ENCODE results near the gene PPM1H.

The PPM1H gene

GRCh38 chr12:62622177-62622576 is 312.8 kb downstream of the PPM1H start:
- Histone ChIP-seq H2BK12ac (ENCODE audit: low read length in 2 of 2) (no peak overlapping the region), H3K36me3 (ENCODE audit: control insufficient read depth in 1 of 2, insufficient read depth in 2 of 2, low read depth in 1 of 2, low read length in 2 of 2) (peaks cover 0 to 13% of the 10 kb centered on the region in 2 experiments), H3K79me1 (replicated peaks; ENCODE audit: low read length, poor library complexity, severe bottlenecking) (no peaks in the 10 kb centered on the region), H4K91ac (ENCODE audit: low read length) (no peak overlapping the region), H3K14ac (ENCODE audit: low read length in 2 of 2) (no peak overlapping the region), H3K27me3 (ENCODE audit: control insufficient read depth in 1 of 2, insufficient read depth in 1 of 2, low read length in 2 of 2) (no peaks in the 10 kb centered on the region), H3K4ac (ENCODE audit: low read depth in 1 of 2, low read length in 2 of 2) (no peak overlapping the region), H3K9me3 (ENCODE audit: control insufficient read depth, low read length) (no peaks in the 10 kb centered on the region), H3K4me2 (ENCODE audit: low read length, poor library complexity, severe bottlenecking) (no peak overlapping the region), H3K4me1 (ENCODE audit: control insufficient read depth, insufficient read depth, low read depth, low read length) (peaks cover 3% of the 10 kb centered on the region), H4K8ac (ENCODE audit: low read length) (no peak overlapping the region), H2AFZ (ENCODE audit: low read depth, low read length) (no peak overlapping the region), H3K23ac (ENCODE audit: low read length in 2 of 2) (no peak overlapping the region), H3K18ac (ENCODE audit: low read depth in 1 of 2, low read length in 2 of 2) (no peak overlapping the region), H2BK15ac (ENCODE audit: low read depth, poor library complexity, severe bottlenecking) (no peak overlapping the region), H3K4me3 (ENCODE audit: insufficient read depth in 1 of 2, low read depth in 1 of 2, low read length in 2 of 2) (no peak overlapping the region), H2AK5ac (ENCODE audit: low read length, severe bottlenecking) (no peak overlapping the region), H2BK120ac (ENCODE audit: low read depth, low read length) (no peak overlapping the region), H3K27ac (ENCODE audit: low read length, poor library complexity, severe bottlenecking) (no peak overlapping the region), H3K9ac (ENCODE audit: low read length) (no peak overlapping the region), H2BK5ac (ENCODE audit: low read depth, low read length, poor library complexity, severe bottlenecking) (no peak overlapping the region)
- no peak for DNase-seq
- 57% methylated on average over 2 of the region's 2 CpGs for WGBS

DNA sequence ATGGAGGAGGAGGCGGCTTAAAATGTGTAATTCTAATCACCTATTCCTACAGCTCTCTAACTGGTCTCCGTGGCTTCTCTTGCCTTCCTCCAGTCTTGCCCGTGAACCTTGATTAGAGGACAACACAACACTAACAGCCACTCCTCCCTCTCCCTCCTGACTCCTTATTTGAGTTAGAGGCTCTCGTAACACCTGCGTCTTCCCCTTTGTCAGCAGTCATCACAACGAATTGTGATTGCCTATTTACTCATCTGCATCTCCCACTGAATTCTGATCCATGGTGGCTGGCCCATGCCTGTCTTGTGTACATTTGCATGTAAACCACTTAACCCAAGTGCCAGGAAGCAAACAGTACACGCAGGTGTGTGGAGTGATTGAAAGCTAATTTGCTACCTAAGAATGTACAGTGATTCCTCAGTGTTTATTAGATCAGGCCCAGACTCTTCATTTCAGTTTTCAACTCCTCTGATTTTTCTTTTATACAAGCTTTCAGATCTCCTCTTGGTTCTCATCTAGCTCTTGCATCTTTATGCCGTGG is 313.8 kb downstream of the PPM1H start:
- 86% methylated on average over 8 of the region's 8 CpGs for WGBS
- H3K9ac ChIP-seq (ENCODE audit: low read length): no peak overlapping the region

GRCh38 chr12:62618930-62619329 is 316.0 kb downstream of the PPM1H start:
- no peak overlapping the region for H2BK15ac ChIP-seq (ENCODE audit: low read depth, poor library complexity, severe bottlenecking)
- H2BK120ac ChIP-seq (ENCODE audit: low read depth, low read length): no peak overlapping the region
- no peaks in the 10 kb centered on the region for H3K4me1 ChIP-seq (ENCODE audit: control insufficient read depth, insufficient read depth, low read depth, low read length)
- H3K18ac ChIP-seq (ENCODE audit: low read depth in 1 of 2, low read length in 2 of 2): no peak overlapping the region
- no peak overlapping the region for H3K4me3 ChIP-seq (ENCODE audit: insufficient read depth in 1 of 2, low read depth in 1 of 2, low read length in 2 of 2)
- H3K79me1 ChIP-seq (replicated peaks; ENCODE audit: low read length, poor library complexity, severe bottlenecking): peaks cover 2% of the 10 kb centered on the region
- H3K23ac ChIP-seq (ENCODE audit: low read length in 2 of 2): no peak overlapping the region
- no peak for DNase-seq
- H2AFZ ChIP-seq (ENCODE audit: low read depth, low read length): no peak overlapping the region
- no peak overlapping the region for H3K4me2 ChIP-seq (ENCODE audit: low read length, poor library complexity, severe bottlenecking)
- no peak overlapping the region for H4K91ac ChIP-seq (ENCODE audit: low read length)
- no peaks in the 10 kb centered on the region for H3K9me3 ChIP-seq (ENCODE audit: control insufficient read depth, low read length)
- H4K8ac ChIP-seq (ENCODE audit: low read length): no peak overlapping the region
- H2BK5ac ChIP-seq (ENCODE audit: low read depth, low read length, poor library complexity, severe bottlenecking): no peak overlapping the region
- no peak overlapping the region for H3K4ac ChIP-seq (ENCODE audit: low read depth in 1 of 2, low read length in 2 of 2)
- no peak overlapping the region for H2BK12ac ChIP-seq (ENCODE audit: low read length in 2 of 2)
- H3K36me3 ChIP-seq (ENCODE audit: control insufficient read depth in 1 of 2, insufficient read depth in 2 of 2, low read depth in 1 of 2, low read length in 2 of 2): peaks cover 0 to 32% of the 10 kb centered on the region in 2 experiments
- 97% methylated on average over 2 of the region's 2 CpGs for WGBS
- H3K9ac ChIP-seq (ENCODE audit: low read length): no peak overlapping the region
- H3K27ac ChIP-seq (ENCODE audit: low read length, poor library complexity, severe bottlenecking): no peak overlapping the region
- no peak overlapping the region for H2AK5ac ChIP-seq (ENCODE audit: low read length, severe bottlenecking)
- no peaks in the 10 kb centered on the region for H3K27me3 ChIP-seq (ENCODE audit: control insufficient read depth in 1 of 2, insufficient read depth in 1 of 2, low read length in 2 of 2)
- H3K14ac ChIP-seq (ENCODE audit: low read length in 2 of 2): no peak overlapping the region

More for the DNA sequence above, 313.8 kb downstream of the PPM1H start:
- Histone ChIP-seq H2BK12ac (ENCODE audit: low read length in 2 of 2) (no peak overlapping the region), H2AFZ (ENCODE audit: low read depth, low read length) (no peak overlapping the region), H3K4me1 (ENCODE audit: control insufficient read depth, insufficient read depth, low read depth, low read length) (peaks cover 3% of the 10 kb centered on the region), H2AK5ac (ENCODE audit: low read length, severe bottlenecking) (no peak overlapping the region), H3K4me3 (ENCODE audit: insufficient read depth in 1 of 2, low read depth in 1 of 2, low read length in 2 of 2) (no peak overlapping the region), H3K27me3 (ENCODE audit: control insufficient read depth in 1 of 2, insufficient read depth in 1 of 2, low read length in 2 of 2) (no peaks in the 10 kb centered on the region), H3K23ac (ENCODE audit: low read length in 2 of 2) (no peak overlapping the region), H3K18ac (ENCODE audit: low read depth in 1 of 2, low read length in 2 of 2) (no peak overlapping the region), H3K4me2 (ENCODE audit: low read length, poor library complexity, severe bottlenecking) (no peak overlapping the region), H2BK5ac (ENCODE audit: low read depth, low read length, poor library complexity, severe bottlenecking) (no peak overlapping the region), H2BK120ac (ENCODE audit: low read depth, low read length) (no peak overlapping the region), H3K79me1 (replicated peaks; ENCODE audit: low read length, poor library complexity, severe bottlenecking) (no peaks in the 10 kb centered on the region), H4K91ac (ENCODE audit: low read length) (no peak overlapping the region), H4K8ac (ENCODE audit: low read length) (no peak overlapping the region), H3K4ac (ENCODE audit: low read depth in 1 of 2, low read length in 2 of 2) (no peak overlapping the region), H3K27ac (ENCODE audit: low read length, poor library complexity, severe bottlenecking) (no peak overlapping the region), H3K14ac (ENCODE audit: low read length in 2 of 2) (no peak overlapping the region), H2BK15ac (ENCODE audit: low read depth, poor library complexity, severe bottlenecking) (no peak overlapping the region), H3K9me3 (ENCODE audit: control insufficient read depth, low read length) (no peaks in the 10 kb centered on the region), H3K36me3 (ENCODE audit: control insufficient read depth in 1 of 2, insufficient read depth in 2 of 2, low read depth in 1 of 2, low read length in 2 of 2) (peaks cover 0 to 21% of the 10 kb centered on the region in 2 experiments)
- no peak for DNase-seq

DNA sequence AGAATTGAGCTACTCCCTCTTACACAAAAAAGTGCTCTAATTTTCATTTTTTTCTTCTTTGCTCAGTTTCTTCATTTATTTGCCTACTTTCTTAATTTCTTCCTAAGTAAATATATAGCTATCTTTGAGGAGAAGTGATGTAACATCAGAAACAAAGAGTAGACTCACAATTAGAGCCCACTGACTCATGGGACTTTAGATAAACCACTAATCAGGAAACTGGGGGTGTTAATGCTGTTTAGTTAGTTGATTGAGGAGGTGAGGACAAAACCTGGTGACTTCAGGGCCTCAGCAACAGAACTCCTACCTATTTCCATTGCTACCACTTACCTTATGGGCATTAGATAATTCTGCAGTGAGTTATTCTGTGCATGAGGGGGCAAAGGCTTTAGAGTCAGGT is 316.6 kb downstream of the PPM1H start:
- Histone ChIP-seq H3K4ac (ENCODE audit: low read depth in 1 of 2, low read length in 2 of 2) (no peak overlapping the region), H3K9ac (ENCODE audit: low read length) (no peak overlapping the region), H3K14ac (ENCODE audit: low read length in 2 of 2) (no peak overlapping the region), H2BK12ac (ENCODE audit: low read length in 2 of 2) (no peak overlapping the region), H2BK5ac (ENCODE audit: low read depth, low read length, poor library complexity, severe bottlenecking) (no peak overlapping the region), H4K8ac (ENCODE audit: low read length) (no peak overlapping the region), H3K27ac (ENCODE audit: low read length, poor library complexity, severe bottlenecking) (no peak overlapping the region), H2BK120ac (ENCODE audit: low read depth, low read length) (no peak overlapping the region), H3K27me3 (ENCODE audit: control insufficient read depth in 1 of 2, insufficient read depth in 1 of 2, low read length in 2 of 2) (no peaks in the 10 kb centered on the region), H2AK5ac (ENCODE audit: low read length, severe bottlenecking) (no peak overlapping the region), H3K9me3 (ENCODE audit: control insufficient read depth, low read length) (no peaks in the 10 kb centered on the region), H3K4me1 (ENCODE audit: control insufficient read depth, insufficient read depth, low read depth, low read length) (no peaks in the 10 kb centered on the region), H3K18ac (ENCODE audit: low read depth in 1 of 2, low read length in 2 of 2) (no peak overlapping the region), H2BK15ac (ENCODE audit: low read depth, poor library complexity, severe bottlenecking) (no peak overlapping the region), H3K23ac (ENCODE audit: low read length in 2 of 2) (no peak overlapping the region), H3K36me3 (ENCODE audit: control insufficient read depth in 1 of 2, insufficient read depth in 2 of 2, low read depth in 1 of 2, low read length in 2 of 2) (peaks cover 0 to 35% of the 10 kb centered on the region in 2 experiments), H3K4me2 (ENCODE audit: low read length, poor library complexity, severe bottlenecking) (no peak overlapping the region), H4K91ac (ENCODE audit: low read length) (no peak overlapping the region), H2AFZ (ENCODE audit: low read depth, low read length) (no peak overlapping the region), H3K79me1 (replicated peaks; ENCODE audit: low read length, poor library complexity, severe bottlenecking) (peaks cover 2% of the 10 kb centered on the region), H3K4me3 (ENCODE audit: insufficient read depth in 1 of 2, low read depth in 1 of 2, low read length in 2 of 2) (no peak overlapping the region)
- no peak for DNase-seq

Data from mesenchymal stem cell (in vitro differentiated cells and primary cell).